ENCODE results near the gene ZNF697. TPM values are rescaled to one million over a fixed set of nuclear protein-coding genes. Genes with fewer than 3 reads are reported as not detected.

Gene ZNF697
- polyA plus RNA-seq, 1 donor (not counting 4 experiments of a cell fraction or from before 2014, with no cell fraction given) = 4.7 TPM

DNA sequence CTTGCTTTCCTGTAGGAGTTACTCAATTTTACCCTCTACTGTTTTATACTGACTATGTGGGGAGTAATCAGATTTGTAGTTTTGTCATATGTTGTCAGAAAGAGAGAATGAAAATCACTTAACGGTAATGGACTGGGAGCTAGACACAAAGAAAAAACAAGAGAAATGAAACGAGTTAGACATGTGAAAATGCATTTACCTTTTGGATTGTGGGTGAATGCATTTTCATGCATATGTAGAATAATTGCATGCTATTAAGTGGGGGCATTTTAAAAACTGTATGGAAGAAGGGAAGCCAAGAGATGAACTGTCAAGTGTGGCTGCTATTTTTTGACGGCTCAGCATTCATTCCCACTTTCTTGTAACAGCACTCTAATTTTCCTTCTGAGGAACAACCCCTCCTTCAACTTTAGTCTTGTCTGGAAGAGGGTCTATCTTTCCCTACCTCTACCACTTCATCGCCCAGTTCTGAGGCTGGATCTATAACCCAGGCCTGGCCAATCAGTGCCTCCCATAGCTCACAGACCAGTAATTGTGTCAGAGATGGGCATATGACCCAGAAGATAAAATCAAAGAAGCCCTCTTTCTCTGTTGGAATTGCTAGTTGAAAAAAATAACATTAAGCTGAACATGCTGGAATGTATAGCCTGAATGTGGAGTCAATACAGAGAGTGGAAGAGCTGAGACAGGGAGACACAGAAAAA, 5.2 kb upstream of the ZNF697 start:
- Histone ChIP-seq H3K79me2 (ENCODE audit: control insufficient read depth, insufficient read depth, low read length) (no peaks in the 10 kb centered on the region), H4K20me1 (ENCODE audit: control insufficient read depth, extremely low read depth, insufficient read depth, low read length) (no peaks in the 10 kb centered on the region), H3K9me1 (ENCODE audit: control insufficient read depth, extremely low read depth, insufficient read depth, low read length) (no peaks in the 10 kb centered on the region), H3K36me3 (ENCODE audit: control insufficient read depth in 2 of 2, extremely low read depth in 1 of 2, insufficient read depth in 2 of 2, low read length in 2 of 2) (no peaks in the 10 kb centered on the region), H2AFZ (ENCODE audit: control insufficient read depth, low read length) (no peak overlapping the region), H3K9me3 (ENCODE audit: control insufficient read depth, low read depth, low read length) (no peaks in the 10 kb centered on the region), H3K27ac (ENCODE audit: control insufficient read depth, insufficient read depth, low read length) (no peak overlapping the region), H3K4me1 (ENCODE audit: control insufficient read depth, extremely low read depth, insufficient read depth, low read length) (peaks cover 18% of the 10 kb centered on the region), H3K9ac (ENCODE audit: control insufficient read depth, extremely low read depth, insufficient read depth, low read length) (no peak overlapping the region), H3K4me2 (ENCODE audit: control insufficient read depth, extremely low read depth, insufficient read depth, low read depth, low read length) (no peak overlapping the region), H3K27me3 (ENCODE audit: control insufficient read depth, extremely low read depth, insufficient read depth, low read length) (no peaks in the 10 kb centered on the region), H3K4me3 (ENCODE audit: control insufficient read depth in 2 of 3, extremely low read depth in 1 of 3, insufficient read depth in 2 of 3, low read depth in 1 of 3, low read length in 3 of 3) (no peak overlapping the region)
- no peak for TF ChIP-seq EZH2 (IDR thresholded peaks at IDR 0.05; ENCODE audit: low read length)
- TF ChIP-seq, protein P1, sequence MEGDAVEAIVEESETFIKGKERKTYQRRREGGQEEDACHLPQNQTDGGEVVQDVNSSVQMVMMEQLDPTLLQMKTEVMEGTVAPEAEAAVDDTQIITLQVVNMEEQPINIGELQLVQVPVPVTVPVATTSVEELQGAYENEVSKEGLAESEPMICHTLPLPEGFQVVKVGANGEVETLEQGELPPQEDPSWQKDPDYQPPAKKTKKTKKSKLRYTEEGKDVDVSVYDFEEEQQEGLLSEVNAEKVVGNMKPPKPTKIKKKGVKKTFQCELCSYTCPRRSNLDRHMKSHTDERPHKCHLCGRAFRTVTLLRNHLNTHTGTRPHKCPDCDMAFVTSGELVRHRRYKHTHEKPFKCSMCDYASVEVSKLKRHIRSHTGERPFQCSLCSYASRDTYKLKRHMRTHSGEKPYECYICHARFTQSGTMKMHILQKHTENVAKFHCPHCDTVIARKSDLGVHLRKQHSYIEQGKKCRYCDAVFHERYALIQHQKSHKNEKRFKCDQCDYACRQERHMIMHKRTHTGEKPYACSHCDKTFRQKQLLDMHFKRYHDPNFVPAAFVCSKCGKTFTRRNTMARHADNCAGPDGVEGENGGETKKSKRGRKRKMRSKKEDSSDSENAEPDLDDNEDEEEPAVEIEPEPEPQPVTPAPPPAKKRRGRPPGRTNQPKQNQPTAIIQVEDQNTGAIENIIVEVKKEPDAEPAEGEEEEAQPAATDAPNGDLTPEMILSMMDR (optimal IDR thresholded peaks at IDR 0.05 in 1 of 3, IDR thresholded peaks at IDR 0.05 in 1 of 3, conservative IDR thresholded peaks at IDR 0.05 in 1 of 3; ENCODE audit: extremely low read depth in 1 of 3, insufficient read depth in 2 of 3, low read length in 3 of 3) = no peak
- dilution Hi-C loops (cut with MboI; ENCODE audit: extremely low pct_ligation_motif_present, low sequenced_read_pairs) = no loop called here
- DNase-seq (ENCODE audit: low read depth, low spot score) (no peak), FAIRE-seq (no peak)

DNA sequence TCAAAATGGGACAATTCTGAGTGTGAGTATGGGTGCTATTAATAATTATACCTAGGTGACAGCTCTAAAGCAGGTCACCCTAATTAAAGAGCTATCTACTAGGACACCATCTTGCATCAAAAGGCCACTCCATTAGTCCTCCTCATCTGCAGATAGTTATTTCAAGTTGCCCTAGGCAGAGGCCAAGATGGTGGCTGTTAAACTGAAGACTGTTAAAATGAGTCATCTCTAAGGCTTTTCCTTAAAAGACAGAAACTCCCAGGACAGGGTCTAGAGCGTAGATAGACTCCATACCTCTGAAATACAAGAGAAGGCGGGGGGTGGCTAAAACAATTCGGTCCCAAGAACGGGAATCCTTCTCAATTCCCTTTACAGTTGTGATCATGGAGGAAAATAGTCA, 4.5 kb upstream of the ZNF697 start:
- no peak overlapping the region for H3K4me3 ChIP-seq (ENCODE audit: control insufficient read depth in 2 of 3, extremely low read depth in 1 of 3, insufficient read depth in 2 of 3, low read depth in 1 of 3, low read length in 3 of 3)
- no peaks in the 10 kb centered on the region for H3K36me3 ChIP-seq (ENCODE audit: control insufficient read depth in 2 of 2, extremely low read depth in 1 of 2, insufficient read depth in 2 of 2, low read length in 2 of 2)
- H4K20me1 ChIP-seq (ENCODE audit: control insufficient read depth, extremely low read depth, insufficient read depth, low read length) = no peaks in the 10 kb centered on the region
- no peak overlapping the region for H3K27ac ChIP-seq (ENCODE audit: control insufficient read depth, insufficient read depth, low read length)
- H3K9me1 ChIP-seq (ENCODE audit: control insufficient read depth, extremely low read depth, insufficient read depth, low read length) = no peaks in the 10 kb centered on the region
- no peaks in the 10 kb centered on the region for H3K9me3 ChIP-seq (ENCODE audit: control insufficient read depth, low read depth, low read length)
- no peak for FAIRE-seq
- H3K79me2 ChIP-seq (ENCODE audit: control insufficient read depth, insufficient read depth, low read length) = peaks cover 2% of the 10 kb centered on the region
- DNase-seq (ENCODE audit: low read depth, low spot score) = no peak
- H2AFZ ChIP-seq (ENCODE audit: control insufficient read depth, low read length) = no peak overlapping the region
- H3K27me3 ChIP-seq (ENCODE audit: control insufficient read depth, extremely low read depth, insufficient read depth, low read length) = no peaks in the 10 kb centered on the region
- no peak overlapping the region for H3K4me2 ChIP-seq (ENCODE audit: control insufficient read depth, extremely low read depth, insufficient read depth, low read depth, low read length)
- TF ChIP-seq EZH2 (IDR thresholded peaks at IDR 0.05; ENCODE audit: low read length) = no peak
- TF ChIP-seq, protein P1 (optimal IDR thresholded peaks at IDR 0.05 in 1 of 3, IDR thresholded peaks at IDR 0.05 in 1 of 3, conservative IDR thresholded peaks at IDR 0.05 in 1 of 3; ENCODE audit: extremely low read depth in 1 of 3, insufficient read depth in 2 of 3, low read length in 3 of 3) = no peak
- H3K9ac ChIP-seq (ENCODE audit: control insufficient read depth, extremely low read depth, insufficient read depth, low read length) = no peak overlapping the region
- dilution Hi-C loops (cut with MboI; ENCODE audit: extremely low pct_ligation_motif_present, low sequenced_read_pairs) = no loop called here
- peaks cover 18% of the 10 kb centered on the region for H3K4me1 ChIP-seq (ENCODE audit: control insufficient read depth, extremely low read depth, insufficient read depth, low read length)

All from keratinocyte (primary cell).